Trophoblast cell (in vitro differentiated cells and primary cell): ENCODE results near the gene ZFYVE28.

ENCODE experiments used
- DNase-seq, 2 donors: peaks; one replicate each; pipeline ENCODE4 v3.0.0-alpha.2; 2016
- H2AFZ ChIP-seq: 2 replicates; pipeline ENCODE4 v1.6.1; 2013; ENCODE audit warnings: low read length, moderate library complexity, mild to moderate bottlenecking; ENCODE audit not compliant: insufficient read depth, poor library complexity
- H2AK5ac ChIP-seq: 2 replicates; pipeline ENCODE4 v1.6.1; 2013; ENCODE audit warnings: mild to moderate bottlenecking, low read length
- H2BK120ac ChIP-seq: 2 replicates; pipeline ENCODE4 v1.6.1; 2013; ENCODE audit warnings: low read length, mild to moderate bottlenecking, moderate library complexity; ENCODE audit not compliant: insufficient read depth, poor library complexity
- H2BK12ac ChIP-seq: 2 replicates; pipeline ENCODE4 v1.6.1; 2013; ENCODE audit warnings: mild to moderate bottlenecking, low read length, moderate library complexity
- H2BK5ac ChIP-seq: 2 replicates; pipeline ENCODE4 v1.6.1; 2013; ENCODE audit warnings: low read length, low read depth, moderate library complexity, mild to moderate bottlenecking; ENCODE audit not compliant: poor library complexity
- H3K14ac ChIP-seq: 2 replicates; pipeline ENCODE4 v1.6.1; 2013; ENCODE audit warnings: mild to moderate bottlenecking, low read length
- H3K18ac ChIP-seq: 2 replicates; pipeline ENCODE4 v1.6.1; 2013; ENCODE audit warnings: mild to moderate bottlenecking, low read length
- H3K23ac ChIP-seq: 2 replicates; pipeline ENCODE4 v1.6.1; 2013; ENCODE audit warnings: low read length
- H3K27ac ChIP-seq: 2 replicates; pipeline ENCODE4 v1.5.1; 2013; ENCODE audit warnings: low read depth, mild to moderate bottlenecking, inconsistent platforms, low read length, moderate library complexity
- H3K27me3 ChIP-seq: 2 replicates; pipeline ENCODE4 v1.6.1; 2013; ENCODE audit warnings: inconsistent platforms, mild to moderate bottlenecking, low read length, moderate library complexity; ENCODE audit not compliant: insufficient read depth
- H3K36me3 ChIP-seq, 2 experiments: 1 replicate in 1 of 2; 2 replicates in 1 of 2; pipeline ENCODE4 v1.6.1; 2013; ENCODE audit warnings: low read length in 2 of 2, mild to moderate bottlenecking in 2 of 2, moderate library complexity in 1 of 2; ENCODE audit not compliant: insufficient read depth in 2 of 2, control insufficient read depth in 1 of 2
- H3K4ac ChIP-seq: 2 replicates; pipeline ENCODE4 v1.6.1; 2013; ENCODE audit warnings: low read depth, mild to moderate bottlenecking, low read length, moderate library complexity
- H3K4me1 ChIP-seq, 2 experiments: 1 replicate in 1 of 2; 2 replicates in 1 of 2; pipeline ENCODE4 v1.6.1; 2013; ENCODE audit warnings: low read length in 2 of 2, mild to moderate bottlenecking in 2 of 2, moderate library complexity in 1 of 2; ENCODE audit not compliant: insufficient read depth in 2 of 2, control insufficient read depth in 1 of 2
- H3K4me2 ChIP-seq: 2 replicates; pipeline ENCODE4 v1.6.1; 2013; ENCODE audit warnings: inconsistent platforms, mild to moderate bottlenecking, low read length, moderate library complexity
- H3K4me3 ChIP-seq: 2 replicates; pipeline ENCODE4 v1.5.1; 2013; ENCODE audit warnings: mild to moderate bottlenecking, low read depth, low read length, inconsistent platforms
- H3K79me1 ChIP-seq: one replicate; pipeline ENCODE4 v1.6.1; 2013; ENCODE audit warnings: low read length
- H3K79me2 ChIP-seq: 2 replicates; pipeline ENCODE4 v1.6.1; 2013; ENCODE audit warnings: low read length, mild to moderate bottlenecking; ENCODE audit not compliant: control insufficient read depth, insufficient read depth, poor library complexity
- H3K9ac ChIP-seq: 2 replicates; pipeline ENCODE4 v1.6.1; 2013; ENCODE audit warnings: mild to moderate bottlenecking, low read length
- H3K9me3 ChIP-seq: 2 replicates; pipeline ENCODE4 v1.6.1; 2013; ENCODE audit warnings: low read depth, mild to moderate bottlenecking, control low read depth, inconsistent platforms, low read length; ENCODE audit not compliant: insufficient read depth
- H4K12ac ChIP-seq: 2 replicates; pipeline ENCODE4 v1.6.1; 2013; ENCODE audit warnings: low read depth, mild to moderate bottlenecking, low read length, moderate library complexity
- H4K8ac ChIP-seq: 2 replicates; pipeline ENCODE4 v1.6.1; 2013; ENCODE audit warnings: low read depth, mild to moderate bottlenecking, low read length, moderate library complexity
- H4K91ac ChIP-seq: one replicate; pipeline ENCODE4 v1.6.1; 2013; ENCODE audit warnings: low read depth, mild to moderate bottlenecking, low read length, moderate library complexity
- WGBS: extraction: QIAGEN DNeasy Blood & Tissue Kit; methylation state at CpG from one replicate; pipeline ENCODE4 v1.1.7; 2013; ENCODE audit warnings: missing lambda C conversion rate; ENCODE audit not compliant: insufficient read length, insufficient coverage; ENCODE audit errors: extremely low coverage; 5-methylcytosine and 5-hydroxymethylcytosine counted together

The ZFYVE28 gene

DNA sequence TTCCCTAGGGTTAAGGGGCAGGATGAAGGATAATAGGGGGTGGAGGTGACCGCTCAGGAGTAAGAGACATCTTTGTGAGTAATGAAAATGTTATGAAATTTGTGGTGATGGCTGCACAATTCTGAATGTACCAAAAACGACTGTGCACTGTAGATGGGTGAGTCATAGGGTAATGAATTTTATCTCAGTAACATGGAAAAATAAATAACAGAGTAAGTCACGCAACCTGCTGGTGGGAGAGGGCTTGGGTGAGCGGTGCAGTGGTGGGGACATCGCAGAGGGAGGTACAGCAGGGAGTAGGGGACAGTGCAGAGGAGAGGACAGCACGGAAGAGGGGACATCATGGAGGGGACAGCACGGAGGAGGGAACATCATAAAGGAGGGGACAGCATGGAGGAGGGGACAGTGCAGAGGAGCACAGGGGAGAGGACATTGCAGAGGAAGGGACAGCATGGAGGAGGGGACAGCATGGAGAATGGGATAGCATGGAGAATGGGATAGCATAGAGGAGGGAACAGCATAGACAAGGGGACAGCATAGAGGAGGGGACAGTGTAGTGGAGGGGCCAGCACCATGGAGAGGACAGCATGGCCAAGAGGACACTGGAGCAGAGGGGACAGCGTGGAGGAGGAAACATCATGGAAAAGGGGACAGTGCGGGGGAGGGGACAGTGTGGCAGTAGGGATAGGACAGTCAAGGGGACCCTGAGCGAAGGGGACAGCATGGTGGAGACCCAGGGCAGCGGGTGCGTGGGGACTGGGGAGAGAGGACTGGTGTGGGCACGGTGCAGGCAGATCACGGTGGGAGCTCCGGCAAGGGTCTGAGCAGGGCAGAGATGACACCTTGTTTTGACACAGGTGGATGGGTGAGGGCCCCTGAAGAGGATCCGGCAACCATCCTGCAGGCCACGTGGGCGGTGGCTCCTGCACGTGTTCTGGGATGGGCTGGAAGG is 88.1 kb downstream of the ZFYVE28 start:
- Histone ChIP-seq H2AFZ (no peak overlapping the region), H3K23ac (no peak overlapping the region), H3K4me3 (no peak overlapping the region), H2BK120ac (no peak overlapping the region), H3K9me3 (no peaks in the 10 kb centered on the region), H3K9ac (no peak overlapping the region), H2BK5ac (no peak overlapping the region), H4K91ac (no peak overlapping the region), H3K36me3 (no peaks in the 10 kb centered on the region), H3K27me3 (no peaks in the 10 kb centered on the region), H2BK12ac (no peak overlapping the region), H3K4me2 (no peak overlapping the region), H3K14ac (no peak overlapping the region), H4K8ac (no peak overlapping the region), H3K4me1 (no peaks in the 10 kb centered on the region), H3K27ac (no peak overlapping the region), H3K79me1 (no peaks in the 10 kb centered on the region), H2AK5ac (no peak overlapping the region), H4K12ac (no peak overlapping the region), H3K18ac (no peak overlapping the region), H3K4ac (no peak overlapping the region), H3K79me2 (no peaks in the 10 kb centered on the region)
- no peak for DNase-seq
- WGBS, result 100% methylated on average over 1 of the region's 19 CpGs

- Histone ChIP-seq H3K18ac (no peak overlapping the region), H3K14ac (no peak overlapping the region), H3K79me1 (no peaks in the 10 kb centered on the region), H3K9ac (no peak overlapping the region), H3K79me2 (no peaks in the 10 kb centered on the region), H3K27me3 (no peaks in the 10 kb centered on the region), H3K4me3 (no peak overlapping the region), H3K9me3 (peaks cover 1% of the 10 kb centered on the region), H3K23ac (no peak overlapping the region), H2AFZ (no peak overlapping the region), H3K36me3 (no peaks in the 10 kb centered on the region), H2BK12ac (no peak overlapping the region), H3K4me2 (no peak overlapping the region), H3K27ac (no peak overlapping the region), H4K91ac (no peak overlapping the region), H2BK120ac (no peak overlapping the region), H4K8ac (no peak overlapping the region), H2BK5ac (no peak overlapping the region), H3K4ac (no peak overlapping the region), H3K4me1 (no peaks in the 10 kb centered on the region), H4K12ac (no peak overlapping the region), H2AK5ac (no peak overlapping the region)
- no peak for DNase-seq
These were observed 90.9 kb downstream of the ZFYVE28 start for GRCh38 chr4:2327579-2327978.

DNA sequence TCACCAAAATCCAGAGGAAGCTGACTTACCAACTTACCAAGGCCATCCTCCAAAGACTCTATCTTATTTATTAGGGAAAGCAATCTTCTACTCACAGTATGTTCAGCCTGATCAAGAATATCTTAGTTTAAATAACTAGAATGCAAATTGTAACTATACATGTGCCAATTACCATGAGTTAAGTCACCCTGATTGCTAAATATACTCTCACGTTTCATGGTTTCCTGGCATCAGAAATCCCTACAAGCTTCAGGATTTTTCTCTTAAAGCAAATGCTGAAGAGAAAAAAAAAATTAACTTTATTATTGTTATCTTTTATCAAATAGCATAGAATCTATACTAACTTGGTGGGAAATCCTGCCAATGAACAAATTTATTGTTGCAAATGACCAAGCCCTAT is 93.6 kb downstream of the ZFYVE28 start:
- no peak overlapping the region for H3K18ac ChIP-seq
- no peak overlapping the region for H3K23ac ChIP-seq
- no peaks in the 10 kb centered on the region for H3K36me3 ChIP-seq
- H3K4me3 ChIP-seq, result no peak overlapping the region
- no peak for DNase-seq
- no peak overlapping the region for H2BK12ac ChIP-seq
- H3K27me3 ChIP-seq, result no peaks in the 10 kb centered on the region
- no peak overlapping the region for H3K4ac ChIP-seq
- no peak overlapping the region for H3K4me2 ChIP-seq
- no peaks in the 10 kb centered on the region for H3K4me1 ChIP-seq
- WGBS, result no CpG with 5 or more reads among the region's 1 CpG
- no peaks in the 10 kb centered on the region for H3K79me2 ChIP-seq
- no peaks in the 10 kb centered on the region for H3K79me1 ChIP-seq
- H4K8ac ChIP-seq, result no peak overlapping the region
- no peak overlapping the region for H2BK120ac ChIP-seq
- H3K14ac ChIP-seq, result no peak overlapping the region
- no peak overlapping the region for H2AK5ac ChIP-seq
- no peak overlapping the region for H4K12ac ChIP-seq
- H3K9ac ChIP-seq, result no peak overlapping the region
- no peak overlapping the region for H2BK5ac ChIP-seq
- peaks cover 1% of the 10 kb centered on the region for H3K9me3 ChIP-seq
- H4K91ac ChIP-seq, result no peak overlapping the region
- H3K27ac ChIP-seq, result no peak overlapping the region
- H2AFZ ChIP-seq, result no peak overlapping the region

DNA sequence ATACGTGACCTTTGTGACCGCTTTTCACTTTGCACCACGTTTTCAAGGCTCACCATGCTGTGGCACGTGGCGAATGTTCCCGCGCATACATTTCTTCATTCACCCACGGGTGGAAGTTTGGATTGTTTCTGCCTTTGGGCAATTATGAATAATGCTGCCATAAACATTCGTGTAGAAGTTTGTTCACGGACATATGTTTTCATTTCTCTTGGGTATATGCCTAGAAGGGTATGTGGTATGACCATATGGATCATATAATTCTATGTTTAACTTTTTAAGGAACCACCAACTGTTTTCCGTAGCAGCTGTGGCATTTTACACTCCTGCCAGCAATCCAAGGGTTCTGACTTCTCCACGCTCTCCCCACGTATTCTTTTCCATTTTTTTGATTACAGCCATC is 95.6 kb downstream of the ZFYVE28 start:
- Histone ChIP-seq H3K9ac (no peak overlapping the region), H2BK120ac (no peak overlapping the region), H3K4me2 (no peak overlapping the region), H3K79me1 (no peaks in the 10 kb centered on the region), H2AFZ (no peak overlapping the region), H3K27me3 (no peaks in the 10 kb centered on the region), H4K12ac (no peak overlapping the region), H3K4me3 (no peak overlapping the region), H3K27ac (no peak overlapping the region), H2BK5ac (no peak overlapping the region), H3K23ac (no peak overlapping the region), H3K9me3 (peaks cover 4% of the 10 kb centered on the region), H3K18ac (no peak overlapping the region), H2AK5ac (no peak overlapping the region), H3K36me3 (no peaks in the 10 kb centered on the region), H3K4ac (no peak overlapping the region), H4K91ac (no peak overlapping the region), H3K14ac (no peak overlapping the region), H4K8ac (no peak overlapping the region), H3K79me2 (no peaks in the 10 kb centered on the region), H2BK12ac (no peak overlapping the region), H3K4me1 (no peaks in the 10 kb centered on the region)
- no CpG with 5 or more reads among the region's 13 CpGs for WGBS
- no peak for DNase-seq
